ENCODE data around the gene CCDC188.

GRCh38 chr22:20129747-20130014 lies 21.2 kb downstream of the CCDC188 start:
- TF ChIP-seq CTCF (IDR thresholded peaks at IDR 0.05; ENCODE audit: insufficient read depth, low read depth, low read length), result no peak
- no peak for TF ChIP-seq EZH2 (IDR thresholded peaks at IDR 0.05; ENCODE audit: insufficient read depth, low read length)
